Activated naive CD8-positive, alpha-beta T cell treated with anti-CD3 and anti-CD28 coated beads, Interleukin-2, amount 50 U/mL, for 24 hours (primary cell): Measurements from ENCODE around the gene XKR8.
A peak's percentile ranks its signal among the peaks of the same experiment; 100 is the strongest.
"Not testable (repeated sequence)": the region's sequence is repeated elsewhere in the genome, so short reads cannot be mapped to it uniquely, and the experiment has no call there.

ENCODE experiments used
- ATAC-seq: fragments of 150-1000 bp; cut with Tn5 transposase; one replicate; pipeline ENCODE4 v1.10.0; 2021
- DNase-seq: peaks from one replicate; pipeline ENCODE4 v3.0.0; 2021
- H3K27ac Mint-ChIP-seq: one replicate; pipeline ENCODE4 v1.8.0; 2021; ENCODE audit warnings: mild to moderate bottlenecking, mixed read lengths
- H3K27me3 Mint-ChIP-seq: one replicate; pipeline ENCODE4 v1.8.0; 2021; ENCODE audit warnings: mixed read lengths
- H3K36me3 Mint-ChIP-seq: one replicate; pipeline ENCODE4 v1.8.0; 2021; ENCODE audit warnings: low read depth, mixed read lengths
- H3K4me1 Mint-ChIP-seq: one replicate; pipeline ENCODE4 v1.8.0; 2021; ENCODE audit warnings: mixed read lengths
- H3K4me3 Mint-ChIP-seq: one replicate; pipeline ENCODE4 v1.8.0; 2021; ENCODE audit warnings: mild to moderate bottlenecking, moderate library complexity, mixed read lengths
- H3K9me3 Mint-ChIP-seq: one replicate; pipeline ENCODE4 v1.8.0; 2021; ENCODE audit warnings: mixed read lengths

The XKR8 gene

DNA sequence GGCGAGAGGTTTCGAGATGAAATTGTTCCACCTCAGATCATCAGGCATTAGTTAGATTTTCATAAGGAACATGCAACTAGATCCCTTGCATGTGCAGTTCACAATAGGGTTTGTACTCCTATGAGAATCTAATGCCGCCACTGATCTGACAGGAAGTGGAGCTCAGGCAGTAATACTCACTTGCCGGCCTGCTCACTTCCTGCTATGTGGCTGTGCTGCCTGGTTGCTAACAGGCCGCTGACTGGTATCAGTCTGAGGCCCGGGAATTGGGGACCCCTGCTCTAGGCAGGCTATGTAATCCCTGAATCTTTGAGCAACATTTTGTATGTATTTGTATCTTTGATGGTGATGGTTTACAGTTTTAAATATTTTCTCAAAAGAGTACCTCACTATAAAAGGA lies 32.5 kb downstream of the XKR8 start:
- no peak overlapping the region for H3K4me3 Mint-ChIP-seq
- H3K27me3 Mint-ChIP-seq: no peaks in the 10 kb centered on the region
- ATAC-seq: peak; percentile 82
- no peaks in the 10 kb centered on the region for H3K9me3 Mint-ChIP-seq
- peaks cover 24% of the 10 kb centered on the region for H3K4me1 Mint-ChIP-seq
- H3K36me3 Mint-ChIP-seq: peaks cover 51% of the 10 kb centered on the region
- peak; percentile 25 for DNase-seq
- peak overlapping the region; percentile 66 for H3K27ac Mint-ChIP-seq

GRCh38 chr1:27993241-27993640 lies 33.5 kb downstream of the XKR8 start:
- H3K4me3 Mint-ChIP-seq: no peak overlapping the region
- ATAC-seq: no peak
- H3K27ac Mint-ChIP-seq: peak overlapping the region; percentile 66
- no peaks in the 10 kb centered on the region for H3K27me3 Mint-ChIP-seq
- peaks cover 24% of the 10 kb centered on the region for H3K4me1 Mint-ChIP-seq
- H3K36me3 Mint-ChIP-seq: peaks cover 58% of the 10 kb centered on the region
- DNase-seq: no peak
- H3K9me3 Mint-ChIP-seq: no peaks in the 10 kb centered on the region

DNA sequence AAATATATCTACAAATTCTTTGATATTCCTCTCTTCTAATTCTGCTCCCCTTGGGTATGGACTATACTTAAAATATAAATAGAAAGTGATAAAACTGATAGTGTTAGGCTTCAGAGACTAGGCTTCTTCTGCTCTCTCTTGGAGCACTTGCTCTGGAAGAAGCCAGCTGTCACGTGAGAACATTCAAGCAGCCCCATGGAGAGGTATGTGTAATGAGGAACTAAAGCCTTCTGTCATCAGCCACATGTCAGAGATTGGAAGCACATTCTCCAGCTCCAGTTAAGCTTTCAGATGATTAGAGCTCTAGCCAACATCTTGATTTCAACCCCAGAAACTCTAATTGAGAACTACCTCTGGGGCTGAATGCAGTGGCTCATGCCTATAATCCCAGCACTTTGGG lies 34.3 kb downstream of the XKR8 start:
- H3K36me3 Mint-ChIP-seq: peaks cover 55% of the 10 kb centered on the region
- peaks cover 24% of the 10 kb centered on the region for H3K4me1 Mint-ChIP-seq
- ATAC-seq (no peak), DNase-seq (no peak)
- H3K9me3 Mint-ChIP-seq: no peaks in the 10 kb centered on the region
- H3K27ac Mint-ChIP-seq: no peak overlapping the region
- H3K27me3 Mint-ChIP-seq: no peaks in the 10 kb centered on the region
- no peak overlapping the region for H3K4me3 Mint-ChIP-seq

DNA sequence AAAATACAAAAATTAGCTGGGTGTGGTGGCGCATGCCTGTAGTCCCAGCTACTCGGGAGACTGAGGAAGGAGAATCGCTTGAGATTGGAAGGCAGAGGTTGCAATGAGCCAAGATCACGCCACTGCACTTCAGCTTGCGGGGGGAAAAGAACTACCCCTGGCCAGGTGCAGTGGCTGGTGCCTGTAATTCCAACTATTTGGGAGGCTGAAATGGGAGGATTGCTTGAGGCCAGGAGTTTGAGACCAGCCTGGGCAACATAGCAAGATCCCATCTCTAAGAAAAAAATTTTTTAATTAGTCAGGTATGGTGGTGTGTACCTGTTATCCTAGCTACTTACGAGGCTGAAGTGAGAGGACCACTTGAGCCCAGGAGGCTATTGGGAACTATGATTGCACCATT lies 34.8 kb downstream of the XKR8 start:
- Mint-ChIP-seq H3K4me1 (peaks cover 24% of the 10 kb centered on the region), H3K36me3 (peaks cover 54% of the 10 kb centered on the region)
- H3K27ac Mint-ChIP-seq: not testable (repeated sequence)

DNA sequence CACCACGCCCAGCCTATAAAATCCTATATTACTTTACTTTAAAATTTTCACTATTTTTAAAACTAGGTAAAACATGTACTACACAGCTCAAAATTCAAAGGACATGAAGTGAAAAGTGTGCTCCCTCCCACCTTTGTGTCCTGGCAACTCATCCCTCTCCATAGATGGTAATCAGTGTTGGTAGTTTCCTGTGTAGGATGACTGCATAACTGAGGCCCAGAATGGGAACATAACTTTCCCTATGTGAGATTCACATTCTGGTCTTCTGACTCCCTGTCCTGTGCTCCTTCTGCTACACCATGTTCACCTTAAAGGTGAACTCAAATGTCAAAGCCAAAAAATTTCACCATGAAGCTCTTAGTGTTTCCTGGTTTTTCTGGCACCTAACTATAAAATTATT lies 39.3 kb downstream of the XKR8 start:
- no peak for ATAC-seq
- peaks cover 1% of the 10 kb centered on the region for H3K4me1 Mint-ChIP-seq
- peaks cover 41% of the 10 kb centered on the region for H3K36me3 Mint-ChIP-seq
- H3K9me3 Mint-ChIP-seq: no peaks in the 10 kb centered on the region
- no peak overlapping the region for H3K4me3 Mint-ChIP-seq
- no peak for DNase-seq
- no peak overlapping the region for H3K27ac Mint-ChIP-seq
- H3K27me3 Mint-ChIP-seq: no peaks in the 10 kb centered on the region

More for the DNA sequence above, 34.8 kb downstream of the XKR8 start:
- not testable (repeated sequence) for ATAC-seq, H3K9me3 Mint-ChIP-seq, DNase-seq, H3K4me3 Mint-ChIP-seq, H3K27me3 Mint-ChIP-seq

- H3K4me1 Mint-ChIP-seq: no peaks in the 10 kb centered on the region
- no peak for DNase-seq
- H3K4me3 Mint-ChIP-seq: no peak overlapping the region
- H3K27ac Mint-ChIP-seq: no peak overlapping the region
- H3K36me3 Mint-ChIP-seq: peaks cover 27% of the 10 kb centered on the region
- H3K27me3 Mint-ChIP-seq: no peaks in the 10 kb centered on the region
- ATAC-seq: no peak
- no peaks in the 10 kb centered on the region for H3K9me3 Mint-ChIP-seq
Measured at GRCh38 chr1:28002600-28002999, 42.8 kb downstream of the XKR8 start.

GRCh38 chr1:28003117-28003516 lies 43.3 kb downstream of the XKR8 start:
- not testable (repeated sequence) for H3K4me1 Mint-ChIP-seq, H3K9me3 Mint-ChIP-seq, ATAC-seq, H3K27me3 Mint-ChIP-seq, DNase-seq, H3K27ac Mint-ChIP-seq, H3K4me3 Mint-ChIP-seq
- peaks cover 26% of the 10 kb centered on the region for H3K36me3 Mint-ChIP-seq

DNA sequence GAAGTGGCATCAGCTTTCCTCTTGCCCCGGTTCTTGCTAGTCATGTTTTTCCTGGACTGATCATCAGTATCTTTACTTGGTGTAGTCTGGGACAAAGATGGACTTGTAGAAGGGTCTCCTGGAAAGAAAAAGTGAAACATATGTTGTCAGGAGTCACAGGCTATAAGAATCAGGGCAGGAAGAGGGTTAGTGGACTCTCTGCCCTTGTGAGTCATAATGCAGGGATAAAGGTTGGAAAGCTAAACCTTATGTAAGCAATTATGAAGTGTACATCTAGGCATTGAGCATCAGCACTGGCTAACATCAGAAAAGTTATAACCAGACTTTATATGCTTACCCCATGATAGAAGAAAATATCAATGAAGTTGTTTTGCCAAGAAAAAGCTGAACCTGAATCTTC lies 51.2 kb downstream of the XKR8 start:
- Mint-ChIP-seq H3K4me3 (no peak overlapping the region), H3K27ac (no peak overlapping the region), H3K36me3 (peaks cover 36% of the 10 kb centered on the region), H3K27me3 (no peaks in the 10 kb centered on the region), H3K9me3 (no peaks in the 10 kb centered on the region), H3K4me1 (no peaks in the 10 kb centered on the region)
- DNase-seq: no peak
- ATAC-seq: no peak
